ENCODE results near the gene LTBP1. TPM values are rescaled to one million over a fixed set of nuclear protein-coding genes. Genes with fewer than 3 reads are reported as not detected.

The LTBP1 gene
- total and polyA plus RNA-seq, 2 experiments from 2014 or later = 15.7 to 49.8 TPM

DNA sequence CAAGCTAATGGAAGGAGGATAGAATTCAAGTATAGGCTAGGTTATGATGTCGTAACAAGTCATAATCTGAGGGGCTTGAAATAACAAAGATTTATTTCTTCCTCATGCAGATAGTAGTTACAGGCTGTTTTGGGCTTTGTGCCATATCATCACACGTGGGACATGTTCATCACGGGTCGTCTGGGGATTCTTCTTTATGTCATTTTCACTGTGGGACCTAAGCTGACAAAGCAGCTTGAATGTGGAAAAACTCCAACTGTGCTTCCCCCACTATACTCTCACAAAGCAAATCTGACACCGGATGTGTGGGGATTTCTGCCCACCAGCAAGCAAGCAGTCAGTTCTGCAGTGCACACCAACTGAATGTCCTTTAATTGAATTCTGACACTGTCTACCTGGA lies 124.8 kb downstream of the LTBP1 start:
- no peak overlapping the region for H3K27ac Mint-ChIP-seq
- Histone ChIP-seq H3K4me2 (no peak overlapping the region), H3K9me2 (ENCODE audit: insufficient read depth) (peaks cover 8% of the 10 kb centered on the region; the same call in 1 of the 2 replicates), H4K20me1 (replicated peaks; ENCODE audit: insufficient read depth) (no peaks in the 10 kb centered on the region), H3K4me3 (no peak overlapping the region), H3K4me1 (ENCODE audit: insufficient read depth) (peaks cover 5% of the 10 kb centered on the region), H2AFZ (no peak overlapping the region), H3K27me3 (ENCODE audit: insufficient read depth) (no peaks in the 10 kb centered on the region), H3K36me3 (ENCODE audit: insufficient read depth) (no peaks in the 10 kb centered on the region), H3F3A (replicated peaks; ENCODE audit: low read depth) (no peaks in the 10 kb centered on the region), H3K79me2 (replicated peaks; ENCODE audit: insufficient read depth) (no peaks in the 10 kb centered on the region), H3K27ac (ENCODE audit: low read depth) (no peak overlapping the region)
- H3K4me1 Mint-ChIP-seq = no peaks in the 10 kb centered on the region
- no peak for ATAC-seq
- no peak overlapping the region for H3K4me3 Mint-ChIP-seq
- TF ChIP-seq POLR2AphosphoS5 (IDR thresholded peaks at IDR 0.05; ENCODE audit: low read depth) (no peak), STAT1 (IDR thresholded peaks at IDR 0.05; ENCODE audit: unreplicated experiment) (no peak), NANOG (IDR thresholded peaks at IDR 0.05; ENCODE audit: borderline replicate concordance) (no peak), JUNB (IDR thresholded peaks at IDR 0.05; ENCODE audit: unreplicated experiment) (no peak), EZH2 (IDR thresholded peaks at IDR 0.05; ENCODE audit: low read depth, unreplicated experiment) (no peak), ZNF331 (CRISPR knock-in tag; IDR thresholded peaks at IDR 0.05; ENCODE audit: low read depth) (no peak), CREB1 (CRISPR knock-in tag; IDR thresholded peaks at IDR 0.05; ENCODE audit: low read depth) (no peak)
- TF ChIP-seq, protein P1, sequence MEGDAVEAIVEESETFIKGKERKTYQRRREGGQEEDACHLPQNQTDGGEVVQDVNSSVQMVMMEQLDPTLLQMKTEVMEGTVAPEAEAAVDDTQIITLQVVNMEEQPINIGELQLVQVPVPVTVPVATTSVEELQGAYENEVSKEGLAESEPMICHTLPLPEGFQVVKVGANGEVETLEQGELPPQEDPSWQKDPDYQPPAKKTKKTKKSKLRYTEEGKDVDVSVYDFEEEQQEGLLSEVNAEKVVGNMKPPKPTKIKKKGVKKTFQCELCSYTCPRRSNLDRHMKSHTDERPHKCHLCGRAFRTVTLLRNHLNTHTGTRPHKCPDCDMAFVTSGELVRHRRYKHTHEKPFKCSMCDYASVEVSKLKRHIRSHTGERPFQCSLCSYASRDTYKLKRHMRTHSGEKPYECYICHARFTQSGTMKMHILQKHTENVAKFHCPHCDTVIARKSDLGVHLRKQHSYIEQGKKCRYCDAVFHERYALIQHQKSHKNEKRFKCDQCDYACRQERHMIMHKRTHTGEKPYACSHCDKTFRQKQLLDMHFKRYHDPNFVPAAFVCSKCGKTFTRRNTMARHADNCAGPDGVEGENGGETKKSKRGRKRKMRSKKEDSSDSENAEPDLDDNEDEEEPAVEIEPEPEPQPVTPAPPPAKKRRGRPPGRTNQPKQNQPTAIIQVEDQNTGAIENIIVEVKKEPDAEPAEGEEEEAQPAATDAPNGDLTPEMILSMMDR (conservative IDR thresholded peaks at IDR 0.05; ENCODE audit: low read depth in 2 of 2) = no peak
- TF ChIP-seq, protein P2, sequence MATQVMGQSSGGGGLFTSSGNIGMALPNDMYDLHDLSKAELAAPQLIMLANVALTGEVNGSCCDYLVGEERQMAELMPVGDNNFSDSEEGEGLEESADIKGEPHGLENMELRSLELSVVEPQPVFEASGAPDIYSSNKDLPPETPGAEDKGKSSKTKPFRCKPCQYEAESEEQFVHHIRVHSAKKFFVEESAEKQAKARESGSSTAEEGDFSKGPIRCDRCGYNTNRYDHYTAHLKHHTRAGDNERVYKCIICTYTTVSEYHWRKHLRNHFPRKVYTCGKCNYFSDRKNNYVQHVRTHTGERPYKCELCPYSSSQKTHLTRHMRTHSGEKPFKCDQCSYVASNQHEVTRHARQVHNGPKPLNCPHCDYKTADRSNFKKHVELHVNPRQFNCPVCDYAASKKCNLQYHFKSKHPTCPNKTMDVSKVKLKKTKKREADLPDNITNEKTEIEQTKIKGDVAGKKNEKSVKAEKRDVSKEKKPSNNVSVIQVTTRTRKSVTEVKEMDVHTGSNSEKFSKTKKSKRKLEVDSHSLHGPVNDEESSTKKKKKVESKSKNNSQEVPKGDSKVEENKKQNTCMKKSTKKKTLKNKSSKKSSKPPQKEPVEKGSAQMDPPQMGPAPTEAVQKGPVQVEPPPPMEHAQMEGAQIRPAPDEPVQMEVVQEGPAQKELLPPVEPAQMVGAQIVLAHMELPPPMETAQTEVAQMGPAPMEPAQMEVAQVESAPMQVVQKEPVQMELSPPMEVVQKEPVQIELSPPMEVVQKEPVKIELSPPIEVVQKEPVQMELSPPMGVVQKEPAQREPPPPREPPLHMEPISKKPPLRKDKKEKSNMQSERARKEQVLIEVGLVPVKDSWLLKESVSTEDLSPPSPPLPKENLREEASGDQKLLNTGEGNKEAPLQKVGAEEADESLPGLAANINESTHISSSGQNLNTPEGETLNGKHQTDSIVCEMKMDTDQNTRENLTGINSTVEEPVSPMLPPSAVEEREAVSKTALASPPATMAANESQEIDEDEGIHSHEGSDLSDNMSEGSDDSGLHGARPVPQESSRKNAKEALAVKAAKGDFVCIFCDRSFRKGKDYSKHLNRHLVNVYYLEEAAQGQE (IDR thresholded peaks at IDR 0.05; ENCODE audit: unreplicated experiment) = no peak
- TF ChIP-seq, protein P3, sequence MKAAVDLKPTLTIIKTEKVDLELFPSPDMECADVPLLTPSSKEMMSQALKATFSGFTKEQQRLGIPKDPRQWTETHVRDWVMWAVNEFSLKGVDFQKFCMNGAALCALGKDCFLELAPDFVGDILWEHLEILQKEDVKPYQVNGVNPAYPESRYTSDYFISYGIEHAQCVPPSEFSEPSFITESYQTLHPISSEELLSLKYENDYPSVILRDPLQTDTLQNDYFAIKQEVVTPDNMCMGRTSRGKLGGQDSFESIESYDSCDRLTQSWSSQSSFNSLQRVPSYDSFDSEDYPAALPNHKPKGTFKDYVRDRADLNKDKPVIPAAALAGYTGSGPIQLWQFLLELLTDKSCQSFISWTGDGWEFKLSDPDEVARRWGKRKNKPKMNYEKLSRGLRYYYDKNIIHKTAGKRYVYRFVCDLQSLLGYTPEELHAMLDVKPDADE (IDR thresholded peaks at IDR 0.05) = no peak
- H3K36me3 Mint-ChIP-seq (ENCODE audit: low read depth) = no peaks in the 10 kb centered on the region
- H3K27me3 Mint-ChIP-seq (ENCODE audit: insufficient read depth, low read depth, poor library complexity) = no peaks in the 10 kb centered on the region
- H3K9me3 Mint-ChIP-seq = no peaks in the 10 kb centered on the region
- DNase-seq (ENCODE audit: low spot score) = no peak

DNA sequence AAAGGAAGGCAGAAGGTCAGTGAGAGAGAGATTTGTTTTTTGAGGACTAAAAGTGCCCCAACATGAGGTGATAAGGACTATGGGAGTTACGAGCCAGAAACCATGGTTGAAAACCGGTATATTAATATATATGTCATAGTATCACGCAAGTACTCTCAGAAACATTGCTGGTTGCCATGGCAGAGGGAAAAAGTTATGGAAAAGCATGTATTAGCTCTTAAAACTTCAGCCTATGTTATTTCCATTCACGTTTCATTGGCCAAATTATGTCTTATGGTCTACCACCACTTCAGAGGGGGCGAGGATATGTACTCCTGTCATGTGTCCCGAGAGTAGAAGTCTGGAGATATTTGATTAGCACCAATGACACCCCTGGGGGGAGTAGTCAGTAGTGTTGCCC lies 125.9 kb downstream of the LTBP1 start:
- H3K27ac ChIP-seq (ENCODE audit: low read depth) = no peak overlapping the region
- H3K4me1 ChIP-seq (ENCODE audit: insufficient read depth) = no peaks in the 10 kb centered on the region
- no peak for DNase-seq (ENCODE audit: low spot score)
- no peak for ATAC-seq
- Mint-ChIP-seq H3K9me3 (no peaks in the 10 kb centered on the region), H3K27me3 (ENCODE audit: insufficient read depth, low read depth, poor library complexity) (no peaks in the 10 kb centered on the region), H3K4me1 (no peaks in the 10 kb centered on the region), H3K4me3 (no peak overlapping the region), H3K27ac (no peak overlapping the region), H3K36me3 (ENCODE audit: low read depth) (no peaks in the 10 kb centered on the region)
- no peaks in the 10 kb centered on the region for H3K79me2 ChIP-seq (replicated peaks; ENCODE audit: insufficient read depth)
- peaks cover 8% of the 10 kb centered on the region; the same call in 1 of the 2 replicates for H3K9me2 ChIP-seq (ENCODE audit: insufficient read depth)
- no peak overlapping the region for H2AFZ ChIP-seq
- no peaks in the 10 kb centered on the region for H4K20me1 ChIP-seq (replicated peaks; ENCODE audit: insufficient read depth)
- H3F3A ChIP-seq (replicated peaks; ENCODE audit: low read depth) = no peaks in the 10 kb centered on the region
- H3K36me3 ChIP-seq (ENCODE audit: insufficient read depth) = no peaks in the 10 kb centered on the region
- H3K4me2 ChIP-seq = no peak overlapping the region
- H3K27me3 ChIP-seq (ENCODE audit: insufficient read depth) = no peaks in the 10 kb centered on the region
- H3K4me3 ChIP-seq = no peak overlapping the region
- TF ChIP-seq, protein P2 (IDR thresholded peaks at IDR 0.05; ENCODE audit: unreplicated experiment) = no peak

Data from GM23338 (cell line).